DND-41 (cell line): ENCODE data around the gene PCDHB11.
"Not testable (repeated sequence)": the region's sequence is repeated elsewhere in the genome, so short reads cannot be mapped to it uniquely, and the experiment has no call there.

Experiments used
- ATAC-seq: fragments of 200-7000 bp; cut with Tn5 transposase; 3 replicates; pipeline ENCODE4 v1.9.1; 2021; ENCODE audit warnings: low read depth; ENCODE audit not compliant: insufficient read depth
- DNase-seq: peaks from one replicate; pipeline ENCODE4 v3.0.0-alpha.2; 2020
- H2AFZ ChIP-seq: 2 replicates; pipeline ENCODE4 v1.6.0; 2012; ENCODE audit warnings: low read depth, low read length
- H3K27ac ChIP-seq: 2 replicates; pipeline ENCODE4 v1.5.1; 2012; ENCODE audit warnings: low read length, inconsistent platforms
- H3K27me3 ChIP-seq: fragments of 200-600 bp; sonication (generic); 2 replicates; pipeline ENCODE4 v1.6.0; 2012; ENCODE audit warnings: low read length, mild to moderate bottlenecking, inconsistent platforms; ENCODE audit not compliant: insufficient read depth, poor library complexity
- H3K36me3 ChIP-seq: 2 replicates; pipeline ENCODE4 v1.5.1; 2012; ENCODE audit warnings: low read length, inconsistent platforms; ENCODE audit not compliant: insufficient read depth
- H3K4me1 ChIP-seq: 2 replicates; pipeline ENCODE4 v1.5.1; 2012; ENCODE audit warnings: mild to moderate bottlenecking, low read length; ENCODE audit not compliant: insufficient read depth
- H3K4me2 ChIP-seq: 2 replicates; pipeline ENCODE4 v1.6.0; 2012; ENCODE audit warnings: mild to moderate bottlenecking, moderate library complexity, low read length, inconsistent platforms; ENCODE audit not compliant: insufficient read depth
- H3K4me3 ChIP-seq, 2 experiments: fragments of 200-600 bp in 1 of 2; shearing (Covaris generic) in 1 of 2; 2 replicates each; pipeline ENCODE4 v1.5.1; 2012 to 2016; ENCODE audit warnings: inconsistent platforms in 2 of 2, low read length in 2 of 2, mild to moderate bottlenecking in 2 of 2, low read depth in 1 of 2, moderate library complexity in 1 of 2
- H3K79me2 ChIP-seq: 2 replicates; pipeline ENCODE4 v1.6.0; 2012; ENCODE audit warnings: low read length, inconsistent platforms; ENCODE audit not compliant: insufficient read depth
- H3K9ac ChIP-seq: 2 replicates; pipeline ENCODE4 v1.6.0; 2012; ENCODE audit warnings: low read depth, mild to moderate bottlenecking, inconsistent platforms, low read length, moderate library complexity
- H3K9me3 ChIP-seq: 2 replicates; pipeline ENCODE4 v1.5.1; 2012; ENCODE audit warnings: low read length, moderate library complexity, mild to moderate bottlenecking, inconsistent platforms; ENCODE audit not compliant: insufficient read depth, severe bottlenecking
- H4K20me1 ChIP-seq: 2 replicates; pipeline ENCODE4 v1.6.0; 2012; ENCODE audit warnings: low read length; ENCODE audit not compliant: insufficient read depth
- EZH2 ChIP-seq: IDR thresholded peaks from 3 replicates; pipeline ENCODE4 v1.6.1; 2012; ENCODE audit warnings: borderline replicate concordance, low read depth, mild to moderate bottlenecking, moderate library complexity, low read length, inconsistent platforms; ENCODE audit not compliant: severe bottlenecking
- TF ChIP-seq, protein P1 (sequence below): IDR thresholded peaks from 2 replicates; pipeline ENCODE4 v1.5.1; 2012; ENCODE audit warnings: borderline replicate concordance, low read length, moderate library complexity, mild to moderate bottlenecking; ENCODE audit not compliant: poor library complexity, severe bottlenecking; ENCODE audit errors: extremely low read depth

Gene PCDHB11

DNA sequence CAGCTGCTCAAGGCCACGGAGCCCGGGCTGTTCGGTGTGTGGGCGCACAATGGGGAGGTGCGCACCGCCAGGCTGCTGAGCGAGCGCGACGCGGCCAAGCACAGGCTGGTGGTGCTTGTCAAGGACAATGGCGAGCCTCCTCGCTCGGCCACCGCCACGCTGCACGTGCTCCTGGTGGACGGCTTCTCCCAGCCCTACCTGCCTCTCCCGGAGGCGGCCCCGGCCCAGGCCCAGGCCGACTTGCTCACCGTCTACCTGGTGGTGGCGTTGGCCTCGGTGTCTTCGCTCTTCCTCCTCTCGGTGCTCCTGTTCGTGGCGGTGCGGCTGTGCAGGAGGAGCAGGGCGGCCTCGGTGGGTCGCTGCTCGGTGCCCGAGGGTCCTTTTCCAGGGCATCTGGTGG, 10.3 kb upstream of the PCDHB11 start:
- not testable (repeated sequence) for H2AFZ ChIP-seq, H3K36me3 ChIP-seq, H3K4me3 ChIP-seq, H3K4me1 ChIP-seq, H3K4me2 ChIP-seq, DNase-seq, ATAC-seq, H3K9me3 ChIP-seq, H3K79me2 ChIP-seq, H3K27me3 ChIP-seq, H3K27ac ChIP-seq, H3K9ac ChIP-seq, H4K20me1 ChIP-seq

DNA sequence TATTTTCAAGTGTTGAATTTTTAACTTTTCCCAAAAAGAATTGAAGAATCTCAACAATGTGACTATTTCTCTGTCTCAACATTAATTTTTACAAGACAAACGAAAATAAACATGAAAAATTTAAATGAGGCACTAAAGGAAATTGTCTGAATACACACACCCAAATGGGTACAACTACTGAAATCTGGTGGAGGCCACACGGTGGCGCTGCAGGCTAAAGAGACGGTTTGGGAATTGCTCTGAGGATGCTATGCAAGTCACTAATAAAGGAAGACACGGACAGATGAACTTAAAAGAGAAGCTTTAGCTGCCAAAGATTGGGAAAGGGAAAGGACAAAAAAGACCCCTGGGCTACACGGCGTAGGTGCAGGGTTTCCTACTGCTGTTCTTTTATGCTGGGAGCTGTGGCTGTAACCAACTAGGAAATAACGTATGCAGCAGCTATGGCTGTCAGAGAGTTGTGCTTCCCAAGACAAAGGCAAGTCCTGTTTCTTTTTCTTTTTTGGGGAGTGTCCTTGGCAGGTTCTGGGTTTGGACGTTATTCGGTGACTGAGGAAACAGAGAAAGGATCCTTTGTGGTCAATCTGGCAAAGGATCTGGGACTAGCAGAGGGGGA, 7.2 kb upstream of the PCDHB11 start, which contains the start of gene PCDHB10:
PCDHB10 (plus strand) TSS at position 244 of the 616 bp plus-strand sequence; CDS start at position 444, 200 bp downstream.
- peak; percentile 56 for DNase-seq
- Histone ChIP-seq H3K4me2 (no peak within 1 kb of the TSS), H3K4me1 (no peaks in the 10 kb centered on the region), H3K9ac (no peak within 1 kb of the TSS), H4K20me1 (no peaks in the 10 kb centered on the region), H2AFZ (no peak within 1 kb of the TSS), H3K27me3 (no peaks in the 10 kb centered on the region), H3K9me3 (peaks cover 9% of the 10 kb centered on the region), H3K79me2 (no peaks in the 10 kb centered on the region), H3K36me3 (no peaks in the 10 kb centered on the region), H3K27ac (no peak within 1 kb of the TSS), H3K4me3 (no peak within 1 kb of the TSS)
- ATAC-seq = peak; percentile 71; the same call in 2 of the 3 replicates
- TF ChIP-seq EZH2 = no peak
- TF ChIP-seq, protein P1, sequence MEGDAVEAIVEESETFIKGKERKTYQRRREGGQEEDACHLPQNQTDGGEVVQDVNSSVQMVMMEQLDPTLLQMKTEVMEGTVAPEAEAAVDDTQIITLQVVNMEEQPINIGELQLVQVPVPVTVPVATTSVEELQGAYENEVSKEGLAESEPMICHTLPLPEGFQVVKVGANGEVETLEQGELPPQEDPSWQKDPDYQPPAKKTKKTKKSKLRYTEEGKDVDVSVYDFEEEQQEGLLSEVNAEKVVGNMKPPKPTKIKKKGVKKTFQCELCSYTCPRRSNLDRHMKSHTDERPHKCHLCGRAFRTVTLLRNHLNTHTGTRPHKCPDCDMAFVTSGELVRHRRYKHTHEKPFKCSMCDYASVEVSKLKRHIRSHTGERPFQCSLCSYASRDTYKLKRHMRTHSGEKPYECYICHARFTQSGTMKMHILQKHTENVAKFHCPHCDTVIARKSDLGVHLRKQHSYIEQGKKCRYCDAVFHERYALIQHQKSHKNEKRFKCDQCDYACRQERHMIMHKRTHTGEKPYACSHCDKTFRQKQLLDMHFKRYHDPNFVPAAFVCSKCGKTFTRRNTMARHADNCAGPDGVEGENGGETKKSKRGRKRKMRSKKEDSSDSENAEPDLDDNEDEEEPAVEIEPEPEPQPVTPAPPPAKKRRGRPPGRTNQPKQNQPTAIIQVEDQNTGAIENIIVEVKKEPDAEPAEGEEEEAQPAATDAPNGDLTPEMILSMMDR = peak; percentile 77

DNA sequence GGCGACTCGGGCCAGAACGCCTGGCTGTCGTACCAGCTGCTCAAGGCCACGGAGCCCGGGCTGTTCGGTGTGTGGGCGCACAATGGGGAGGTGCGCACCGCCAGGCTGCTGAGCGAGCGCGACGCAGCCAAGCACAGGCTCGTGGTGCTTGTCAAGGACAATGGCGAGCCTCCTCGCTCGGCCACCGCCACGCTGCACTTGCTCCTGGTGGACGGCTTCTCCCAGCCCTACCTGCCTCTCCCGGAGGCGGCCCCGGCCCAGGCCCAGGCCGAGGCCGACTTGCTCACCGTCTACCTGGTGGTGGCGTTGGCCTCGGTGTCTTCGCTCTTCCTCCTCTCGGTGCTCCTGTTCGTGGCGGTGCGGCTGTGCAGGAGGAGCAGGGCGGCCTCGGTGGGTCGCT, 5.1 kb upstream of the PCDHB11 start:
- H3K4me2 ChIP-seq, H3K9ac ChIP-seq, DNase-seq, H3K36me3 ChIP-seq, H3K79me2 ChIP-seq, H3K4me3 ChIP-seq, ATAC-seq, H2AFZ ChIP-seq, H3K27me3 ChIP-seq, H4K20me1 ChIP-seq, H3K27ac ChIP-seq, H3K4me1 ChIP-seq: not testable (repeated sequence)
- H3K9me3 ChIP-seq = peaks cover 14% of the 10 kb centered on the region

DNA sequence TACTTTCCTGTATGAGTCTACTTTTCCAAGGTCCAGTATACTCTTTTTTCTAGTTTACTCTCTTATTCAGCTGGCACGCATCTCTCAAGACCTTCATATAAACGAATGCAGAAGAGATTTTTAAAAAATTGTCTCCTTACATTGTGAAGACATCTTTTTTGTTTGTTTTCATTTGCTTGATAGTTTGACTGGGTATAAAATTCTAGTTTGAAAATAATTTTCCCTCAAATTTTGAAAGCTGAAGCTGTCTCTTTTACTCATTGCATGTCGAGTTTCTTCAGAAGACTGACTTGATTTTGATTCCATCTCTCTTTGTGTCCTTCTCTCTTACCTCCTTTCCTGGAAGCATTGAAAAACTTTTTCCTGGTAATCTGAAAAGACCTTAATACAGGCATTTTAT, 3.1 kb upstream of the PCDHB11 start:
- Histone ChIP-seq H3K27me3 (no peaks in the 10 kb centered on the region), H2AFZ (no peak overlapping the region), H3K79me2 (no peaks in the 10 kb centered on the region), H3K9ac (no peak overlapping the region), H4K20me1 (no peaks in the 10 kb centered on the region), H3K27ac (no peak overlapping the region), H3K36me3 (no peaks in the 10 kb centered on the region), H3K4me1 (no peaks in the 10 kb centered on the region), H3K4me3 (no peak overlapping the region), H3K4me2 (no peak overlapping the region), H3K9me3 (peaks cover 14% of the 10 kb centered on the region)
- TF ChIP-seq, protein P1 = no peak
- no peak for TF ChIP-seq EZH2
- ATAC-seq = no peak
- no peak for DNase-seq

DNA sequence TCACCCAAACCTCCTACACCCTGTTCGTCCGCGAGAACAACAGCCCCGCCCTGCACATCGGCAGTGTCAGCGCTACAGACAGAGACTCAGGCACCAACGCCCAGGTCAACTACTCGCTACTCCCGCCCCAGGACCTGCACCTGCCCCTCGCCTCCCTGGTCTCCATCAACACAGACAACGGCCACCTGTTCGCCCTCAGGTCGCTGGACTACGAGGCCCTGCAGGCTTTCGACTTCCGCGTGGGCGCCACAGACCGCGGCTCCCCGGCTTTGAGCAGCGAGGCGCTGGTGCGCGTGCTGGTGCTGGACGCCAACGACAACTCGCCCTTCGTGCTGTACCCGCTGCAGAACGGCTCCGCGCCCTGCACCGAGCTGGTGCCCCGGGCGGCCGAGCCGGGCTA, 1.7 kb downstream of the PCDHB11 start:
- H3K4me1 ChIP-seq, H3K27ac ChIP-seq, H3K9ac ChIP-seq, H3K79me2 ChIP-seq, H3K36me3 ChIP-seq, H3K4me3 ChIP-seq, H4K20me1 ChIP-seq, H3K4me2 ChIP-seq, ATAC-seq, H3K27me3 ChIP-seq, H2AFZ ChIP-seq, DNase-seq: not testable (repeated sequence)
- peaks cover 11% of the 10 kb centered on the region for H3K9me3 ChIP-seq

DNA sequence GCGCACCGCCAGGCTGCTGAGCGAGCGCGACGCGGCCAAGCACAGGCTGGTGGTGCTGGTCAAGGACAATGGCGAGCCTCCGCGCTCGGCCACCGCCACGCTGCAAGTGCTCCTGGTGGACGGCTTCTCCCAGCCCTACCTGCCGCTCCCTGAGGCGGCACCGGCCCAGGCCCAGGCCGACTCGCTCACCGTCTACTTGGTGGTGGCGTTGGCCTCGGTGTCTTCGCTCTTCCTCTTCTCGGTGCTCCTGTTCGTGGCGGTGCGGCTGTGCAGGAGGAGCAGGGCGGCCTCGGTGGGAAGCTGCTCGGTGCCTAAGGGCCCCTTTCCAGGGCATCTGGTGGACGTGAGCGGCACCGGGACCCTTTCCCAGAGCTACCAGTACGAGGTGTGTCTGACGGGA, 2.2 kb downstream of the PCDHB11 start:
- H2AFZ ChIP-seq, H3K36me3 ChIP-seq, H3K9me3 ChIP-seq, DNase-seq, H4K20me1 ChIP-seq, H3K79me2 ChIP-seq, H3K27ac ChIP-seq, H3K4me1 ChIP-seq, H3K4me3 ChIP-seq, H3K9ac ChIP-seq, H3K4me2 ChIP-seq, ATAC-seq, H3K27me3 ChIP-seq: not testable (repeated sequence)
